ENCODE results near the gene IGFBP2.

Gene IGFBP2

DNA sequence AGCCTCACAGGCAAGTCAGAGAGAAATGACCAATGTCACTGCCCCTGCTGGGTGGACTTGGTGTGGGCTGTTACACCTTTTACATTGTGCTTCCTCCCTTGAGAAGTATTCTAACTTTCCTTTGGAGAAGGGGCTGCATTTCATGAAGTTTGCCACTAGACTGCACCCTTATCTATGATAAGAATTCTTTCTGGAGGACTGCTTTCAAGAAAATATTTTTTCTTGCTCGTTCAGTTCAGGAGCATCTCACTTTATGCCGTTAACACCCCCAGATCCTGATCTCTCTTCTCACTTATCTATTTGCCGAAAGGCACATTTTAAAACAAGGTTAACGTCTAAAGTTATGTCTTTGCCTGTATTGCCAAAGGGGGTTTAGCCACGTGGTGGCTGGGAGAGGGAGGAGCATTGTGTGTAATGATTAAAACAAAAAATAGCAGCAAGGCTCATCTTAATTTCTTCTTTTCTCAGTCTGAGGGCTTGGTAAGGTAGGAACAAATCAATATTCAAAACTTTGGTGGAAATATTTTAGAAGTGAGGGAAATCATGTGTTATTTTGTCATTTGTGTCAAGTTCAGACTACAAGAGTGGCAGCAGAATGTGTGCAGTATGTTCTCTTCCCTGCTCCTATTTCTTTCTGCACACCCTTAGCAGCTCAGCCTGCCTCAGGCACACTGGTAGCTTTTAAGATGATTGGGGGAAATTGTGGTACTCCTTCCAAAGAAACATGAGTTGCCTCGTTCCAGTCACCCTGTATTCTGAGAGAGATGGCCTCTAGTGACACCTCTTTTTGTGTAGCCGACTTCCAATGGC lies 63.7 kb downstream of the IGFBP2 start:
- Histone ChIP-seq H3K9me3 (ENCODE audit: severe bottlenecking) (no peaks in the 10 kb centered on the region), H3K27ac (ENCODE audit: poor library complexity, severe bottlenecking) (no peak overlapping the region), H3K4me1 (ENCODE audit: insufficient read depth, poor library complexity, severe bottlenecking) (peaks cover 19% of the 10 kb centered on the region), H3K36me3 (ENCODE audit: low read depth) (no peaks in the 10 kb centered on the region), H3K4me3 (ENCODE audit: severe bottlenecking) (no peak overlapping the region), H3K27me3 (ENCODE audit: insufficient read depth, poor library complexity, severe bottlenecking) (peaks cover 17% of the 10 kb centered on the region)
- TF ChIP-seq, protein P1, sequence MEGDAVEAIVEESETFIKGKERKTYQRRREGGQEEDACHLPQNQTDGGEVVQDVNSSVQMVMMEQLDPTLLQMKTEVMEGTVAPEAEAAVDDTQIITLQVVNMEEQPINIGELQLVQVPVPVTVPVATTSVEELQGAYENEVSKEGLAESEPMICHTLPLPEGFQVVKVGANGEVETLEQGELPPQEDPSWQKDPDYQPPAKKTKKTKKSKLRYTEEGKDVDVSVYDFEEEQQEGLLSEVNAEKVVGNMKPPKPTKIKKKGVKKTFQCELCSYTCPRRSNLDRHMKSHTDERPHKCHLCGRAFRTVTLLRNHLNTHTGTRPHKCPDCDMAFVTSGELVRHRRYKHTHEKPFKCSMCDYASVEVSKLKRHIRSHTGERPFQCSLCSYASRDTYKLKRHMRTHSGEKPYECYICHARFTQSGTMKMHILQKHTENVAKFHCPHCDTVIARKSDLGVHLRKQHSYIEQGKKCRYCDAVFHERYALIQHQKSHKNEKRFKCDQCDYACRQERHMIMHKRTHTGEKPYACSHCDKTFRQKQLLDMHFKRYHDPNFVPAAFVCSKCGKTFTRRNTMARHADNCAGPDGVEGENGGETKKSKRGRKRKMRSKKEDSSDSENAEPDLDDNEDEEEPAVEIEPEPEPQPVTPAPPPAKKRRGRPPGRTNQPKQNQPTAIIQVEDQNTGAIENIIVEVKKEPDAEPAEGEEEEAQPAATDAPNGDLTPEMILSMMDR (IDR thresholded peaks at IDR 0.05; ENCODE audit: poor library complexity, severe bottlenecking) = peak; percentile 80
- DNase-seq (ENCODE audit: low spot score) = no peak
- ATAC-seq (ENCODE audit: low read depth) = no peak

DNA sequence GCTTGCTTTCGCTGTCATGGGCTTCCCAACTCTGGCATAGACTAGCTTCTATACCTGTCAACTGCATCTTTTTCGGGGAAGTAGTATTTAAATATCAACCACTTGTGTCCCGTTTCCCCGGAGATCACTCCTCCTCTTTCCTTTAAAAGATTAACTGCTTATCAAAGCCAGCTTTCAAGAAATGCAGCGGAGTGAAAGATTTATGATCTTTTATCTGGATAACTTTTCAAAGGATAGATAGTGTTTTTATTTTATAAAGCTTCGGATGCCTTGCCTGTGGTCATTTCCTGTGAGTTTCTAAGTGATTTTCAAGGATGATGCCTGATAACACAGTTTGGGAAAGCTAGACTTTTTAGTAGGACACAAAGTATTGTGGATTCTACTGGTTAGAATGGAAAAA lies 65.1 kb downstream of the IGFBP2 start:
- no peak for ATAC-seq (ENCODE audit: low read depth)
- Histone ChIP-seq H3K4me3 (ENCODE audit: severe bottlenecking) (no peak overlapping the region), H3K4me1 (ENCODE audit: insufficient read depth, poor library complexity, severe bottlenecking) (peaks cover 19% of the 10 kb centered on the region), H3K27me3 (ENCODE audit: insufficient read depth, poor library complexity, severe bottlenecking) (peaks cover 17% of the 10 kb centered on the region), H3K27ac (ENCODE audit: poor library complexity, severe bottlenecking) (no peak overlapping the region), H3K9me3 (ENCODE audit: severe bottlenecking) (no peaks in the 10 kb centered on the region), H3K36me3 (ENCODE audit: low read depth) (no peaks in the 10 kb centered on the region)
- TF ChIP-seq, protein P1 (IDR thresholded peaks at IDR 0.05; ENCODE audit: poor library complexity, severe bottlenecking) = no peak
- DNase-seq (ENCODE audit: low spot score) = no peak

DNA sequence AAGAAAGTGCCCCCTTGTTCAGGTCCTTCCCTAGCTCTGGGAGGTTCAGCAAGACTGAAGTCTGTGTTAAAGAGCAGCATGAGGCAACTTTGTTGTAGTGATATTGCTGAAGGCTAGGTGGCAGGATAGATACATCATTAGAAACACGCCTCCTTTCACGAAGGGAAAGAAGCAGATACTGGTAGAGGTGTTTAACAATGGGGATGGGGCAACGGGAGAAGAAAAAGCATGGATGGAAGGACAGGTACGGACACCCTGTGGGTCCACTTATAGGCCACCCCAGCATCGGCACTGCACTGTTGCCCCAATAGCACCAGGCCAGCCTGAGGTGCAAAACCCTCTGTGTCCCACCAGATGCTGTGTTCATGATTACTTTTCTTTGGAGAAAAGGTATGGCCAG lies 65.7 kb downstream of the IGFBP2 start:
- ATAC-seq (ENCODE audit: low read depth) (peak; percentile 55), DNase-seq (ENCODE audit: low spot score) (no peak)
- Histone ChIP-seq H3K9me3 (ENCODE audit: severe bottlenecking) (no peaks in the 10 kb centered on the region), H3K4me3 (ENCODE audit: severe bottlenecking) (no peak overlapping the region), H3K36me3 (ENCODE audit: low read depth) (no peaks in the 10 kb centered on the region), H3K27ac (ENCODE audit: poor library complexity, severe bottlenecking) (no peak overlapping the region), H3K27me3 (ENCODE audit: insufficient read depth, poor library complexity, severe bottlenecking) (peaks cover 14% of the 10 kb centered on the region), H3K4me1 (ENCODE audit: insufficient read depth, poor library complexity, severe bottlenecking) (peaks cover 16% of the 10 kb centered on the region)
- TF ChIP-seq, protein P1 (IDR thresholded peaks at IDR 0.05; ENCODE audit: poor library complexity, severe bottlenecking) = peak; percentile 85

DNA sequence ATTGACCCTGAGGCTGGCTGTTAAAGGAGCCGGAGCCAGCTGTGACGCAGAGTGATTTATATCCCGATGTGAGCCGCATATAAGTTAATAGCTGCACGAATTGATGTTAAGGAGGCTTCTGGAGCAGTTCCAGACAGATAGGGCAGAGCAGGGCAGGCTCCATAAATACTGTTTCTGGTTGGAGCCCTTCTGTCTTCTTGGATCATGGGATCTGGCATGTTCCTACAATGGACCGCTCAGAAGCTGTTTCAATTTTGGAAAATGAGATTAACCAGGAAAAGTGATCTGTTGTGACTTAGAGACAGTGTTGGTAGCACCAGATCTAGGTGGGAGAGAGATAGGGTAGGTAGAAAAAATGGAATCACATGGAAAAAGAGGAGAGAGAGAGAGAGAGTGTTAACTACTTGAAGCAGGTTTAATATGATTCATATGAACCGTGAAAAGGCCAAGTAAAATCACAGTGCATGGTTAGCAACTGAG lies 66.9 kb downstream of the IGFBP2 start:
- TF ChIP-seq, protein P1 (IDR thresholded peaks at IDR 0.05; ENCODE audit: poor library complexity, severe bottlenecking) = no peak
- H3K4me1 ChIP-seq (ENCODE audit: insufficient read depth, poor library complexity, severe bottlenecking) = peaks cover 6% of the 10 kb centered on the region
- H3K9me3 ChIP-seq (ENCODE audit: severe bottlenecking) = no peaks in the 10 kb centered on the region
- no peak overlapping the region for H3K4me3 ChIP-seq (ENCODE audit: severe bottlenecking)
- H3K27me3 ChIP-seq (ENCODE audit: insufficient read depth, poor library complexity, severe bottlenecking) = peaks cover 2% of the 10 kb centered on the region
- DNase-seq (ENCODE audit: low spot score) (no peak), ATAC-seq (ENCODE audit: low read depth) (no peak)
- H3K36me3 ChIP-seq (ENCODE audit: low read depth) = no peaks in the 10 kb centered on the region
- no peak overlapping the region for H3K27ac ChIP-seq (ENCODE audit: poor library complexity, severe bottlenecking)

DNA sequence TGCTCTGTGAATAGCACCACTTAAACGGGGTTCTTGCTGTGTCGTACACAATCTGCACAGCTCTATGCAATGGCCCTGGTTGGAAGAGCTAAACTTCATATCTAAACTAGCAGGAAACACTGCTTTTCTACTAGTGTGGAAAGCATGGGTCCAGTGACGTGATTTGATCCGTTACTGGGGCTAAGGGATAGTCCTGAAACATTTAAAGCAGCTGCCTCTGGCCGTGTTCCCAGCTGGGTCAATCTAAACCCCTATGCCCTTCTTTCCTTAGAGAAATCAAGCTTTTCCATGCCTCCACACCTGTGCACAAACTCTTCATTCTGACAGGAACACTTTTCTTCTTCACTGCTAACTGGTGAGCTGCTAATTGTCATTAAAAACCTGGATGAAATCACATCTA lies 67.6 kb downstream of the IGFBP2 start:
- H3K27me3 ChIP-seq (ENCODE audit: insufficient read depth, poor library complexity, severe bottlenecking) = no peaks in the 10 kb centered on the region
- TF ChIP-seq, protein P1 (IDR thresholded peaks at IDR 0.05; ENCODE audit: poor library complexity, severe bottlenecking) = no peak
- H3K27ac ChIP-seq (ENCODE audit: poor library complexity, severe bottlenecking) = no peak overlapping the region
- no peaks in the 10 kb centered on the region for H3K36me3 ChIP-seq (ENCODE audit: low read depth)
- no peak for ATAC-seq (ENCODE audit: low read depth)
- no peak overlapping the region for H3K4me3 ChIP-seq (ENCODE audit: severe bottlenecking)
- H3K9me3 ChIP-seq (ENCODE audit: severe bottlenecking) = no peaks in the 10 kb centered on the region
- H3K4me1 ChIP-seq (ENCODE audit: insufficient read depth, poor library complexity, severe bottlenecking) = no peaks in the 10 kb centered on the region
- DNase-seq (ENCODE audit: low spot score) = no peak
